ENCODE data around the gene NLK.
A peak's percentile ranks its signal among the peaks of the same experiment; 100 is the strongest.

- TF ChIP-seq POLR2A (IDR thresholded peaks at IDR 0.05) (no peak), CTCF (IDR thresholded peaks at IDR 0.05) (peak in 3 of 7 experiments; percentile 1 to 26 (median 10))
Observed at GRCh38 chr17:28008513-28008912, 34.0 kb upstream of the NLK start.

Measured in body of pancreas (tissue), 4 donors.